ENCODE results near the gene CCSER1. TPM values are rescaled to one million over a fixed set of nuclear protein-coding genes. Genes with fewer than 3 reads are reported as not detected.

Gene CCSER1
- total RNA-seq, 1 experiment from 2014 or later: 4.1 TPM

- CTCF ChIA-PET: no interaction called here
- no peak overlapping the region for H3K27ac Mint-ChIP-seq (ENCODE audit: unreplicated experiment)
- no peak overlapping the region for H3K4me3 Mint-ChIP-seq (ENCODE audit: unreplicated experiment)
- H3K4me1 Mint-ChIP-seq (ENCODE audit: low read depth, unreplicated experiment): no peaks in the 10 kb centered on the region
- no peaks in the 10 kb centered on the region for H3K36me3 ChIP-seq (ENCODE audit: control insufficient read depth, insufficient read depth, low read length)
- H3K27me3 Mint-ChIP-seq (ENCODE audit: insufficient read depth, unreplicated experiment): peaks cover 3% of the 10 kb centered on the region
- no peaks in the 10 kb centered on the region for H3K27me3 ChIP-seq (replicated peaks; ENCODE audit: control insufficient read depth, insufficient read depth, low read length)
- no peaks in the 10 kb centered on the region for H3K9me3 Mint-ChIP-seq (ENCODE audit: unreplicated experiment)
- H3K9me3 ChIP-seq: no peaks in the 10 kb centered on the region
- no peak overlapping the region for H3K4me3 ChIP-seq (ENCODE audit: low read depth, low read length)
- BruUV-seq (replicated peaks): no TSS peak
- intact Hi-C loops (cut with micrococcal nuclease; ENCODE audit: unreplicated experiment): no loop called here
- DNase-seq: no peak
- POLR2A ChIA-PET: no interaction called here
- H3K36me3 Mint-ChIP-seq (ENCODE audit: insufficient read depth, unreplicated experiment): no peaks in the 10 kb centered on the region
- TF ChIP-seq CTCF (IDR thresholded peaks at IDR 0.05; ENCODE audit: insufficient read depth in 1 of 2, low read depth in 1 of 2, low read length in 1 of 2, severe bottlenecking in 1 of 2, unreplicated experiment in 1 of 2): no peak
- H3K4me1 ChIP-seq: no peaks in the 10 kb centered on the region
These were observed 892.3 kb downstream of the CCSER1 start for GRCh38 chr4:91019513-91019912.

GRCh38 chr4:91025241-91026148 is 898.3 kb downstream of the CCSER1 start:
- no peak overlapping the region for H3K4me3 Mint-ChIP-seq (ENCODE audit: unreplicated experiment)
- Histone ChIP-seq H3K4me3 (ENCODE audit: low read depth, low read length) (no peak overlapping the region), H3K9me3 (no peaks in the 10 kb centered on the region), H3K36me3 (ENCODE audit: control insufficient read depth, insufficient read depth, low read length) (no peaks in the 10 kb centered on the region), H3K27me3 (replicated peaks; ENCODE audit: control insufficient read depth, insufficient read depth, low read length) (no peaks in the 10 kb centered on the region), H3K4me1 (no peaks in the 10 kb centered on the region)
- CTCF ChIA-PET: no interaction called here
- no peaks in the 10 kb centered on the region for H3K27me3 Mint-ChIP-seq (ENCODE audit: insufficient read depth, unreplicated experiment)
- intact Hi-C loops (cut with micrococcal nuclease; ENCODE audit: unreplicated experiment): no loop called here
- H3K27ac Mint-ChIP-seq (ENCODE audit: unreplicated experiment): no peak overlapping the region
- POLR2A ChIA-PET: no interaction called here
- no peak for TF ChIP-seq CTCF (IDR thresholded peaks at IDR 0.05; ENCODE audit: insufficient read depth in 1 of 2, low read depth in 1 of 2, low read length in 1 of 2, severe bottlenecking in 1 of 2, unreplicated experiment in 1 of 2)
- no peaks in the 10 kb centered on the region for H3K4me1 Mint-ChIP-seq (ENCODE audit: low read depth, unreplicated experiment)
- DNase-seq: no peak
- H3K36me3 Mint-ChIP-seq (ENCODE audit: insufficient read depth, unreplicated experiment): no peaks in the 10 kb centered on the region
- H3K9me3 Mint-ChIP-seq (ENCODE audit: unreplicated experiment): no peaks in the 10 kb centered on the region
- no TSS peak for BruUV-seq (replicated peaks)

GRCh38 chr4:91028228-91028627 is 901.0 kb downstream of the CCSER1 start:
- H3K36me3 Mint-ChIP-seq (ENCODE audit: insufficient read depth, unreplicated experiment): no peaks in the 10 kb centered on the region
- POLR2A ChIA-PET: no interaction called here
- H3K36me3 ChIP-seq (ENCODE audit: control insufficient read depth, insufficient read depth, low read length): no peaks in the 10 kb centered on the region
- no peak overlapping the region for H3K27ac Mint-ChIP-seq (ENCODE audit: unreplicated experiment)
- no TSS peak for BruUV-seq (replicated peaks)
- no peaks in the 10 kb centered on the region for H3K27me3 Mint-ChIP-seq (ENCODE audit: insufficient read depth, unreplicated experiment)
- no peaks in the 10 kb centered on the region for H3K4me1 Mint-ChIP-seq (ENCODE audit: low read depth, unreplicated experiment)
- intact Hi-C loops (cut with micrococcal nuclease; ENCODE audit: unreplicated experiment): no loop called here
- no peak for TF ChIP-seq CTCF (IDR thresholded peaks at IDR 0.05; ENCODE audit: insufficient read depth in 1 of 2, low read depth in 1 of 2, low read length in 1 of 2, severe bottlenecking in 1 of 2, unreplicated experiment in 1 of 2)
- CTCF ChIA-PET: no interaction called here
- H3K4me3 ChIP-seq (ENCODE audit: low read depth, low read length): no peak overlapping the region
- no peak for DNase-seq
- no peaks in the 10 kb centered on the region for H3K9me3 Mint-ChIP-seq (ENCODE audit: unreplicated experiment)
- H3K27me3 ChIP-seq (replicated peaks; ENCODE audit: control insufficient read depth, insufficient read depth, low read length): no peaks in the 10 kb centered on the region
- H3K9me3 ChIP-seq: no peaks in the 10 kb centered on the region
- H3K4me1 ChIP-seq: no peaks in the 10 kb centered on the region
- no peak overlapping the region for H3K4me3 Mint-ChIP-seq (ENCODE audit: unreplicated experiment)

Measured in Caco-2 (cell line).